ENCODE data around the gene UXT. TPM values are rescaled to one million over a fixed set of nuclear protein-coding genes. Genes with fewer than 3 reads are reported as not detected.

The UXT gene
- total RNA-seq, 1 experiment from 2014 or later, result 129 TPM

GRCh38 chrX:47638816-47639215 is 20.2 kb downstream of the UXT start:
- ChIA-PET POLR2A (no interaction called here), CTCF (interaction anchor here (1.0 kb wide), 1 partner anchor 81 kb away, joined by 3 read pairs; no protein-coding TSS in a partner anchor)
- BruUV-seq (replicated peaks), result no TSS peak
- Histone ChIP-seq H3K27me3 (ENCODE audit: control insufficient read depth, insufficient read depth, low read length) (no peaks in the 10 kb centered on the region), H3K4me3 (ENCODE audit: low read depth in 2 of 2, low read length in 2 of 2) (no peak overlapping the region), H3K36me3 (ENCODE audit: control insufficient read depth, insufficient read depth, low read length) (peaks cover 4% of the 10 kb centered on the region), H3K27ac (ENCODE audit: low read length) (no peak overlapping the region), H3K4me1 (ENCODE audit: control insufficient read depth, insufficient read depth, low read length) (no peaks in the 10 kb centered on the region), H3K9me3 (ENCODE audit: control insufficient read depth, insufficient read depth, low read depth, low read length) (no peaks in the 10 kb centered on the region)
- no peak for TF ChIP-seq POLR2AphosphoS5 (IDR thresholded peaks at IDR 0.05; ENCODE audit: low read depth, low read length)
- no peak for TF ChIP-seq SIN3A (IDR thresholded peaks at IDR 0.05; ENCODE audit: borderline replicate concordance, insufficient read depth, low read depth, low read length)
- TF ChIP-seq CTCF (IDR thresholded peaks at IDR 0.05), result no peak
- TF ChIP-seq TCF7L2 (IDR thresholded peaks at IDR 0.05; ENCODE audit: low read depth, low read length), result no peak
- TF ChIP-seq REST (IDR thresholded peaks at IDR 0.05; ENCODE audit: insufficient read depth in 1 of 2, low read depth in 2 of 2, low read length in 1 of 2), result no peak
- ATAC-seq (no peak), DNase-seq (ENCODE audit: low read depth, low spot score) (no peak)
- intact Hi-C loops (cut with micrococcal nuclease; ENCODE audit: unreplicated experiment), result no loop called here
- in situ Hi-C loops (cut with HindIII; ENCODE audit: low pct_unique_long_range_greater_than_20kb, low sequenced_read_pairs), result no loop called here

- intact Hi-C loops (cut with micrococcal nuclease; ENCODE audit: unreplicated experiment) (no loop called here), in situ Hi-C loops (cut with HindIII; ENCODE audit: low pct_unique_long_range_greater_than_20kb, low sequenced_read_pairs) (no loop called here)
- CTCF ChIA-PET, result no interaction called here
- no TSS peak for BruUV-seq (replicated peaks)
- TF ChIP-seq CTCF (IDR thresholded peaks at IDR 0.05) (no peak), POLR2AphosphoS5 (IDR thresholded peaks at IDR 0.05; ENCODE audit: low read depth, low read length) (no peak), TCF7L2 (IDR thresholded peaks at IDR 0.05; ENCODE audit: low read depth, low read length) (no peak), SIN3A (IDR thresholded peaks at IDR 0.05; ENCODE audit: borderline replicate concordance, insufficient read depth, low read depth, low read length) (no peak), REST (IDR thresholded peaks at IDR 0.05; ENCODE audit: insufficient read depth in 1 of 2, low read depth in 2 of 2, low read length in 1 of 2) (no peak)
- peak; percentile 62; the same call in 1 of the 2 replicates for ATAC-seq
- no peak overlapping the region for H3K27ac ChIP-seq (ENCODE audit: low read length)
- no peaks in the 10 kb centered on the region for H3K4me1 ChIP-seq (ENCODE audit: control insufficient read depth, insufficient read depth, low read length)
- peaks cover 4% of the 10 kb centered on the region for H3K36me3 ChIP-seq (ENCODE audit: control insufficient read depth, insufficient read depth, low read length)
- H3K9me3 ChIP-seq (ENCODE audit: control insufficient read depth, insufficient read depth, low read depth, low read length), result no peaks in the 10 kb centered on the region
- H3K4me3 ChIP-seq (ENCODE audit: low read depth in 2 of 2, low read length in 2 of 2), result no peak overlapping the region
- POLR2A ChIA-PET, result no interaction called here
- no peak for DNase-seq (ENCODE audit: low read depth, low spot score)
- H3K27me3 ChIP-seq (ENCODE audit: control insufficient read depth, insufficient read depth, low read length), result no peaks in the 10 kb centered on the region
Observed at GRCh38 chrX:47637546-47638195, 21.3 kb downstream of the UXT start.

Measured in Panc1 (cell line).